IPS DF 4.7 (cell line): ENCODE data around the gene PGM3.
"Not testable (repeated sequence)": the region's sequence is repeated elsewhere in the genome, so short reads cannot be mapped to it uniquely, and the experiment has no call there.

Experiments used
- DNase-seq: peaks from one replicate; pipeline ENCODE4 v3.0.0-alpha.2; 2013; ENCODE audit warnings: low spot score; ENCODE audit errors: extremely low read depth

The PGM3 gene

GRCh38 chr6:83192871-83193746 lies at the start of gene PGM3, which contains the start of gene RWDD2A:
Gene PGM3, minus strand, starts transcription at chr6:83193265. Its CDS starts 2,253 bp downstream, at chr6:83191012.
Gene RWDD2A, plus strand, starts transcription at chr6:83193357. Its CDS starts 1,095 bp downstream, at chr6:83194452.
- no peak for DNase-seq

DNA sequence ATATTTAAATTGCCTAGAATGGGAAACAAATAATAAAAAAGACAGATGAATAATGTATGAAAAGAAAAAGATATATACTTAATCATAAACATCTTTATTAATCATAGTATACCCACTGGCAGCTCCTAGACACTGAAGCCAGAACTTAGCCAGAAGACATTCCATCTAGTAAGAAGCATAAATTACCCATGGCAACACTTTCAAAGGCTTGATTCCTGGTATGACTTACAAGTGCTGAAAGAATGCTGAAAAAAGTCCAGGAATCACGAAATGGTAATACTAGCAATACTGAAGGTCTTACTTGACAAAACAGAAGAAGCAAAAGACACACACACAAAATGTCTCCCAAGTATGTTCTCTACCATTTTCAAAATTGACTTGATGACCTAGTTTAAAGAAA lies 38.1 kb upstream of the PGM3 start:
- DNase-seq: no peak

DNA sequence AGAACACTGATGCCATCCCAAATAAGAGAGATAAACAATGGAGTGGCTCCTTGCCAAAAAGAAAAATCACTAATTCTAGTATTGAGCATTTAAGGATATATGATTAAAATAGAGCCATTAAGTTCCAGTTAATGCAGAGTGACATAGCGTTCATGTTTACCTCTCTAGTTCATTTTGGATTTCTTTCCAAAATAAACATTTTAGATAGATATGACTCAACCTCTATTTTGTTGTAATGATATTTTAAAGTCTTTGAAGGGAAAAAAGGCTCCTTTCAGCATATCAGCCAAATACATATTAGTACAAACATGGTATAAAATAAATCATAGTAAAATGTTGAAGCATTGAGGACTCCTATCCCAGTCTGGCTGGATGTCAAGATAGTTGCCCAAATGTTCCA lies 33.5 kb upstream of the PGM3 start:
- DNase-seq: no peak

DNA sequence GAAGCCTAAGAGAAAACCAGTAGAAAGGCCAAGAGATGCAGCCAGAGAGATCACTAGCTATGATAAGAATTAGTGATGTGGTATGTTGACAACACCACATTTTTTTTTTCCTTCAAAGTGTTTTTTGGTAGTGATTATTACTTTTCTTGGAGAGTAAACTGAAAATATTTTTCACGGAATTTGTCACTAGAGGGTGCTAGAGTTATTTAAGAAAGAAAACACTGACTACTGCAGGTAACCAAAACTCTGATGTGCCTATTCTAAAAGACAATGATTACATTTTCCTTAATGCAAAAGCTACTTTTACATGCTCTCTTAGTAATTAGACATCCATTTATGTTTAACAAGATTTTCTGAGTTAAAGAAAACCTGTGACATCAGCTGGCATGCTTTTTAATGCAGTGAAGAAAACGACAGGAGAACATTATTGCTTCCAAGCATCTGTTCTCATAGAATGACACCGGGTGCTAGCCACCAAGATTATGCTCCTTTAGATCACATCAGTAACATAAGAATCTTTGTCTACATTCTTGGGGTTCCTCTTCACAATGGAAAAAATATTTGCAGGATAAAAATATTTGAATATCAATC lies 28.9 kb upstream of the PGM3 start:
- no peak for DNase-seq

- no peak for DNase-seq
Observed at GRCh38 chr6:83221276-83221675, 28.2 kb upstream of the PGM3 start.

DNA sequence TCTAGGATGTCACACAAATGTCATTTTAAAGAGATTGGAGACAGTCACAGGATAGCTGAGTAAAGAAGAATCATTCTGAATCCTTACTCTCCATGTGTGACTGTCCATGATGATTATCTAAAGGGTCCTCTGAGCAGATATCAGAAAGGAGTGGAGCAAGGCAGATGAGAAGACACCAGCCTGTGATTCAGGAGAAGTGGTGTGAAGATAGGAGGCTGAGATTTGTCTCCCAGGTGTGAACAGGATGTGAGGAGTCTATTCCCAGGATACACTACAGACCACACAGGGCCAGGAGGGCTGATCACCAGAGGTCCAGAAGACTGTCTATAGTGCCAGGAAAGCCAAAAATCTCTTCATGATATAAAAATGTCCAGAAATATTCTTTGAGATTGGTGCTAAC lies 27.1 kb upstream of the PGM3 start:
- no peak for DNase-seq

- DNase-seq: no peak
Observed at GRCh38 chr6:83218646-83219045, 25.6 kb upstream of the PGM3 start.

DNA sequence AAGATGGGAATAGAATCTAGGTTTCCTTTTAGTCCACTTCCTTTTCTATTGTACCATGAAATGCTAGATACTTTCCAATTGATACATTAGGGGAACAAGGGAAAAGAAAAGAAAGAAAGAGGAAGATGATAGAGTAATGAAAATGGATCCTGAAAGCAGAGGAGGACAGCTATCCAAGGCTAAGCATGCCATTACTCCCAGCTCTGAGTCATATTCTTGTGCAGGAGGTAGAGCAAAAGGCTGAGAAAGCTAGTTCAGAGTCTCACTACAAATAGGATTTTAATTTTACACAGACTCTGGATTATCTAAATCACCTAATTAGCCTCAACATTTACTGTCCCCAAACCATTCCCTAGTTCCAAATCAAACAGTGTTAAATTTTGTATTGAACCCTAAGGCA lies 23.7 kb upstream of the PGM3 start:
- DNase-seq: no peak

DNA sequence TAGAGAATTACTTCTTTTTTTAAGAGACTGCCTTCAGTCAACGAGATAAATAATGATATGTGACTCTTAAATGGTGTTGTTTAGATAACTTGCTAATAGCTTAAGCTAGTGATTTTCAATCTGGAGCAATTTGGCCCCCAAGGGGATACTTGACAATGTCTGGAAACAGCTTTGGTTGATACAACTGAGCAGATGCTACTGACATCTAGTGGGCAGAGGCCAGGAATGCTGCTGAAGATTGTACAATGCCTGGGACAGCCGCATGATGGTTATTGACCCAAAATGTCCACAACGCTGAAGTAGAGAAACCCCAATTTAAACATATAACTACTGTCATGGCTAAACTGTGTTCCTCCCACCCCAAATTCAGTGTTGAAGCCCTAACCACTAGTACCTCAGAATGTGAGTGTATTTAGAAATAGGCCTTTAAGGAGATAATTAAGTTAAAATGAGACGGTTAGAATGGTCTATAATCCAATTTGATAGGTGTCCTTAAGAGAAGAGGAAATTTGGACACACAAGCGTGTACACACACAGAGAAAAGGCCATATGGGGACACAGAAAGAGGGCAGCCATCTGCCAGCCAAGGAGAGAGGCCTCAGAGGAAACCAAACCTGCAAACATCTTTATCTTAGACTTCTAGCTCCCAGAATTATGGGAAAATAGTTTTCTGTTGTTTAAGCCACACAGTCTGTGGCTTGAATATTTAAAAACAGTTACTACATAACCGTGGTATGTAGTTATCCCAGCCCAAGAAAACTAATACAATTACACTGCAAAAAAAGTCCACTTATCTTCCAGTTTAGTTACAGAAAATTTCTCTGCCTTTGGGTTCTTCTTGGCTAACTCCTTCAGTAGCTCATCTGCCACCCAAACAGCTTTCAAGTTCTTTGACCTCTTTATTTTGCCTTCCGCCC lies 22.3 kb upstream of the PGM3 start:
- DNase-seq: no peak

- DNase-seq: no peak
Observed at GRCh38 chr6:83202031-83202430, 9.0 kb upstream of the PGM3 start.

- DNase-seq: no peak
Observed at GRCh38 chr6:83199863-83200225, 6.8 kb upstream of the PGM3 start.

DNA sequence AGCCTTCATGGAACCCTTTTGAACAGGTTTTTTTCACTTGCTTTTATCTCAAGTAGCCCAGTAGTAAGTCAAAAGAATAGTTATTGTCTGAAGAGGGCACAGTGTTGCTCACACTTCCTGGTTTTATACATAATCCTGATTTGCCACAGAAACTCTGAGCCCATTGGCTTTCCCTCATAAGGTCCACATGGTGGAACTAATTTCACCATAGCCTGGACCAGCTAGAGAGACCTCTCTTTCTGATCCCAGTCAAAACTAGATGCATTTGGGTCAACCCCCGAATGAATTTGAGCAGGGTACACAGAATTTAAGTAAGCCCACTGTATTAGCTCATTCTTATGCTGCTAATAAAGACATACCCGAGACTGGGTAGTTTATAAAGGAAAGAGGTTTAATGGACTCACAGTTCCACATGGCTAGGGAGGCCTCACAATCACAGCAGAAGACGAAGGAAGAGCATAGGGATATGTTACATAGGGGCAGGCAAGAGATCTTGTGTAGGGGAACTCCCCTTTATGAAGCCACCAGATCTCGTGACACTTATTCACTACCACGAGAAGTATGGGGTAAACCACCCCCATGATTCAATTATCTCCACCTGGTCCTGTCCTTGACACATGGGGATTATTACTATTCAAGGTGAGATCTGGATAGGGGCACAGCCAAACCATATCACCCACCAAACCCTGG lies 6.3 kb upstream of the PGM3 start:
- no peak for DNase-seq

DNA sequence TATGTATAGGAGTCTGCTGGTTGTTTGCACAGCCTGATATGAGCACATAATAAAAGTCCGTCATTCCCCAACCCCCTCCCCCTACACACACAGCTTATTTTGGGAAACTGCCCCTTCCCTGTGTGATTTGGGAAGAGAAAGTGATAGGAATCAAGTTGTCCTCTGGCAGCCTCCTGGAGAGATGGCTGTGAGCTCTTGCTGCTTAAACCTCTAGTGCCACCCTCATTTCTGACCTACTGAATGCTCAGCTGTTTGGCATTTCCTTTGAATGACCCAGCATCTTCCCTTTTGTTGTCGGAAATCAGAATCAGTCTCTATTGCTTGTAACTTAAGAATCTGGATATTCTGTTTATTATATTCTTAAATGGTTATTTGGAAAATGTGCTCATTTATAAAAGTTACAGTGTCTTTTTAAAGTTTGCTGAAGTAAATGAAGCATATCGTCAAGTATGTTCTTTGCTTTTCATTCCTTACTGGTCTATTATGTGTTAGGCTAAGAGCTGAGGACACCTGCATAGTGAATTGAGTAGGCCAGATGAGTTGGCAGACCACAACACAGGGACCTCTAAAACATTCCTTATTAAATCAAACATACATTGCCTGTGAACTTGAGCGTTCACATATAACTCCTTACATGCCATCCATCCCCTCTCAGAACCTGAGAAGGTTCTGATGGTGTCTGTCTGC lies 5.6 kb upstream of the PGM3 start:
- DNase-seq: no peak

- no peak for DNase-seq
Observed at GRCh38 chr6:83193747-83194566, 892 bp upstream of the PGM3 start.

DNA sequence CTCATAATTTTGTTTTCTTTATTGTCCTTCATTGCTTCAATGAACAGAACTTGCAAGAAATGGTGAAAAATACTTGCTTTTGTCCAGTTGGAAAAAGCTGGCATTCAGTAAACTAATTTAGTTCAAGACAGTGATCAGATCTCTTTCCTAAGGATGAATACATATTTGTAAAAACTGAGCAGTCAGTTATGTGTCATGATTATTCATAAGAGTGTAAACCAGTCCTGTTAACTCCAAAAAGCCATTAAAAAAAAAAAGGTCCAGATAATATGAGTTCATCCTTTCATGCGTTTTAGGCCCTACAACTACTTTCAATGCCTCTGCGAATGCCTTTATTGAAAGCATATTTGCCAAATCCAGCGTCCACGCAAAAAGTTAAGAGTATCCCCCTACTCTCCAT lies 609 bp downstream of the PGM3 start:
- no peak for DNase-seq

DNA sequence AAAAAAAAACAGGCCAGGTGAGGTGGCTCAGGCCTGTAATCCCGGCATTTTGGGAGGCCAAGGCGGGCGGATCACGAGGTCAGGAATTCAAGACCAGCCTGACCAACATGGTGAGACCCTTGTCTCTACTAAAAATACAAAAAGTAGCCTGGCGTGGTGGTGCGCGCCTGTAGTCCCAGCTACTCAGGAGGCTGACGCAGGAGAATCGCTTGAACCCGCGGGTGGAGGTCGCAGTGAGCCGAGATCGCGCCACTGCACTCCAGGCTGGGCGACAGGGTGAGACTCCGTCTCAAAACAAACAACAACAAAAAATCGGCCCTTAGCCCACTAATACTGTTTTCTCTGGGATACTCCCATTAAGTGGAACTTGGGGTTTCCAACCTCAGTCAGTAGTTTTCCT lies 1.1 kb downstream of the PGM3 start:
- DNase-seq: not testable (repeated sequence)

DNA sequence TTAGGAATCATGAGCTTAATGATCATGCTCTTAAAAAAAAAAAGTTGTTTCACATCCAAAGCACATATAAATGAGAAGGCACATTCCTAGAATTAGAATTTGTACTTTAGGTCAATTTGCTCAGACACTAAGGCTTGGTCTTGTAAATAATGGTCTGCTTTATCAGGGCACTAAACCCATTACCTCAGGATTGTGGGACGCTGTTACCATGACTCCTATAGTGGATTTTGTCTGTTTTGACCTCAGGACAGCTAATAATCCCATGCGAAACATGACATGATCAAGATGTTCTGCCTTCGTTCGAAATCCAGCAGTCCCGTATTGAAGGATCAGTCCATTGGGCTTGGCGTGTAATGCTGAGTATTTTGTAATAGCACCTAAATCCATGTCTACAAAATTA lies 2.4 kb downstream of the PGM3 start:
- no peak for DNase-seq

- no peak for DNase-seq
Observed at GRCh38 chr6:83188501-83188900, 4.6 kb downstream of the PGM3 start.

- DNase-seq: no peak
Observed at GRCh38 chr6:83185096-83185495, 8.0 kb downstream of the PGM3 start.
